ENCODE results near the gene IRX4. TPM values are rescaled to one million over a fixed set of nuclear protein-coding genes. Genes with fewer than 3 reads are reported as not detected.

IRX4 gene
- total RNA-seq, 4 donors from 2014 or later: 0.78 to 1.7 TPM; not detected in 2

DNA sequence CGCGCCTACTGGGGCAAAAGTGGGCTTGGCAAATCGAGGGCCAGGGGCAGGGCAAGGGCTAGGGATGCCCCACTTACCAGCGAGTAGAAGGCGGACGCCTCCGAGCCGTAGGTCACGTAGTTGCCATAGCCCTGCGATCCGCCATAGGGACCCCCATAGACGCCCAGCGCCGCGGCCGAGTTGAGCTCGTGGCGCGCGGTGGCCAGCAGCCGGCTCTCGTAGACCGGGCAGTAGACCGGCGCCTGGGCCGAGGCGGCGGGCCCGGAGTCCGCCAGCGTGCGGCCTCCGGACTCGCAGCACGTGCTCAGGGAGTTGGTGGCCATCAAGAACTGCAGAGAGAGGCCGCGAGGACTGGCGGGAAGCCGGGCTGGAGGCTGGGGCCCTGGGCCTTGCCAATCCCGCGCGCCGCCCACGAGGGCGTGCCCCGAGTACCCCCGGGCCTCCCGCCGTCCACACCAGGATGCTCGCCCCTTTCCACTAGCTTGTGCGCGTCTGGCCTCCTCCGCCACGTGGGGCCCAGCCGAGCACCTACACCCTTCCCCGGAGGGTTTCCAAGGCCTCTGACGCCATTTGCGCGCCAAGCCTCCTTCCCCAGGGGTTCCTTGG, 891 bp downstream of the IRX4 start:
- in situ Hi-C loops (cut with MboI; ENCODE audit: low sequenced_read_pairs in 4 of 4): no loop called here
- Histone ChIP-seq H3K4me1 (peaks cover 0 to 4% of the 10 kb centered on the region in 2 donors), H3K9me3 (no peaks in the 10 kb centered on the region), H3K27ac (no peak overlapping the region), H3K27me3 (peaks cover 77 to 90% (median 86%) of the 10 kb centered on the region in 3 donors), H3K4me3 (peak overlapping the region in 3 of 4 donors; percentile 47 to 58 (median 55)), H3K36me3 (no peaks in the 10 kb centered on the region)
- DNase-seq (no peak), ATAC-seq (no peak)
- TF ChIP-seq, protein P1, sequence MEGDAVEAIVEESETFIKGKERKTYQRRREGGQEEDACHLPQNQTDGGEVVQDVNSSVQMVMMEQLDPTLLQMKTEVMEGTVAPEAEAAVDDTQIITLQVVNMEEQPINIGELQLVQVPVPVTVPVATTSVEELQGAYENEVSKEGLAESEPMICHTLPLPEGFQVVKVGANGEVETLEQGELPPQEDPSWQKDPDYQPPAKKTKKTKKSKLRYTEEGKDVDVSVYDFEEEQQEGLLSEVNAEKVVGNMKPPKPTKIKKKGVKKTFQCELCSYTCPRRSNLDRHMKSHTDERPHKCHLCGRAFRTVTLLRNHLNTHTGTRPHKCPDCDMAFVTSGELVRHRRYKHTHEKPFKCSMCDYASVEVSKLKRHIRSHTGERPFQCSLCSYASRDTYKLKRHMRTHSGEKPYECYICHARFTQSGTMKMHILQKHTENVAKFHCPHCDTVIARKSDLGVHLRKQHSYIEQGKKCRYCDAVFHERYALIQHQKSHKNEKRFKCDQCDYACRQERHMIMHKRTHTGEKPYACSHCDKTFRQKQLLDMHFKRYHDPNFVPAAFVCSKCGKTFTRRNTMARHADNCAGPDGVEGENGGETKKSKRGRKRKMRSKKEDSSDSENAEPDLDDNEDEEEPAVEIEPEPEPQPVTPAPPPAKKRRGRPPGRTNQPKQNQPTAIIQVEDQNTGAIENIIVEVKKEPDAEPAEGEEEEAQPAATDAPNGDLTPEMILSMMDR (IDR thresholded peaks at IDR 0.05 in 4 of 5, conservative IDR thresholded peaks at IDR 0.05 in 1 of 5): no peak
- no peak for TF ChIP-seq POLR2A (IDR thresholded peaks at IDR 0.05)
- intact Hi-C loops (cut with DNase I; ENCODE audit: low total_unique reads): loop anchor here (10.0 kb wide), 1 partner anchor 153 kb away; no protein-coding TSS in a partner anchor

DNA sequence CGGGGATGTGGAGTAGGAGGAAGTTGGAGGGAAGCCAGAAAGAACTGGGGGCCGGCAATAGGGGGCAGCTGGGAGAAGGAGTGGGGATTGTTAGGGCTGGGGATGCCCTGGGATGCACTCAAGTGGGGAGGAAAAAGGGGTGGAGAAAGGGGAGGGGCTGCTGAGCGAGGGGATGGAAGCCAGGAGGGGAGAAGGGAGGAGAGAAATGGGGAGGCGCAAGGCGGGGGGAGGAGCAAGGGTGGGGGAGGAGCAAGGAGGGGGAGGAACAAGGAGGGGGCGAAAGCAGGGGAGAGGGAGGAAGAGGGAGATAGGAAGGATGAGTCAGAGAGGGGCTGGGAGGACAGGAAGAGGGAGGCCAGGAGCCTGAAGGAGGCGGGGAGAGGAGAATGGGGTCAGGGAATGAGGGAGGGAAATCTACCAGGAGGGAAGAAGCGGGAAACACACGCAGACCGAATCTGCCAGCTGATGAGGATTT, 1.6 kb downstream of the IRX4 start:
- ATAC-seq (no peak), DNase-seq (no peak)
- TF ChIP-seq, protein P1 (IDR thresholded peaks at IDR 0.05 in 4 of 5, conservative IDR thresholded peaks at IDR 0.05 in 1 of 5): no peak
- no peak for TF ChIP-seq POLR2A (IDR thresholded peaks at IDR 0.05)
- in situ Hi-C loops (cut with MboI; ENCODE audit: low sequenced_read_pairs in 4 of 4) (no loop called here), intact Hi-C loops (cut with DNase I; ENCODE audit: low total_unique reads) (loop anchor here (10.0 kb wide), 1 partner anchor 154 kb away; no protein-coding TSS in a partner anchor)
- Histone ChIP-seq H3K27ac (no peak overlapping the region), H3K4me3 (no peak overlapping the region), H3K4me1 (peaks cover 0 to 8% of the 10 kb centered on the region in 2 donors), H3K9me3 (no peaks in the 10 kb centered on the region), H3K27me3 (peaks cover 79 to 93% (median 88%) of the 10 kb centered on the region in 3 donors), H3K36me3 (no peaks in the 10 kb centered on the region)

DNA sequence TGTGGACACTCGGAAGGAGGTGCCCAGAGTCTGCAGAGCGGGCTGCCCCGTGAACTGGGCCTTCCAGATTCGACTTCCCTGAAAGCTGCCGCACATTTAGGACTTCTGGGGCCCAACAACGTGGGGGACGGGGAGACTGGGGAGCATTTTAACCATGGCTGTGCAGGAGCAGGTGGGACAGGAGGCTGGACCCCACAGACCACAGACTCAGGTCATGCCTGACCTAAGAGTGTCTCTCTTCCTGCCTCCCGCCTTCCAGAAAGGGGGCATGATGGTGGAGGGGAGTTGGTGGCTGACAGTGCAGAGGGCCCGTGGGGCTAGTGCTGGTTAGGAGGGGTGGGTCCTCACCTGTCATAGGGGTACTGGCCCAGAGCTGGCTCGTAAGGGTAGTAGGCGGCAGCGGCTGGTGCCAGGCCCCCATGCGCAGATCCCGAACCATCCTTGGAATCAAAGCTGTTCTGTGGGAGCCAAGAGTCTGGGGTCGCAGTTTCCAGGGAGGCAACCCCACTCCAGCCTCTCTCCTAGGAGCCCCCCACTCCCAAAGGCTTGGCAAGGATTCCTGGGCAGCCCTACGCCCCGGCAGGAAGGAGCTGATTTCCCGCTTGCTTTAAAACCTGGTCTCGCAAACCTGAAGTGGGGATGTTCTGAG, 2.2 kb downstream of the IRX4 start:
- in situ Hi-C loops (cut with MboI; ENCODE audit: low sequenced_read_pairs in 4 of 4) (no loop called here), intact Hi-C loops (cut with DNase I; ENCODE audit: low total_unique reads) (loop anchor here (10.0 kb wide), 1 partner anchor 154 kb away; no protein-coding TSS in a partner anchor)
- no peak for TF ChIP-seq POLR2A (IDR thresholded peaks at IDR 0.05)
- TF ChIP-seq, protein P1 (IDR thresholded peaks at IDR 0.05 in 4 of 5, conservative IDR thresholded peaks at IDR 0.05 in 1 of 5): no peak
- Histone ChIP-seq H3K9me3 (no peaks in the 10 kb centered on the region), H3K27ac (no peak overlapping the region), H3K4me1 (peaks cover 0 to 14% of the 10 kb centered on the region in 2 donors), H3K36me3 (no peaks in the 10 kb centered on the region), H3K27me3 (peaks cover 78 to 98% (median 88%) of the 10 kb centered on the region in 3 donors), H3K4me3 (no peak overlapping the region)
- ATAC-seq: no peak
- DNase-seq: no peak

DNA sequence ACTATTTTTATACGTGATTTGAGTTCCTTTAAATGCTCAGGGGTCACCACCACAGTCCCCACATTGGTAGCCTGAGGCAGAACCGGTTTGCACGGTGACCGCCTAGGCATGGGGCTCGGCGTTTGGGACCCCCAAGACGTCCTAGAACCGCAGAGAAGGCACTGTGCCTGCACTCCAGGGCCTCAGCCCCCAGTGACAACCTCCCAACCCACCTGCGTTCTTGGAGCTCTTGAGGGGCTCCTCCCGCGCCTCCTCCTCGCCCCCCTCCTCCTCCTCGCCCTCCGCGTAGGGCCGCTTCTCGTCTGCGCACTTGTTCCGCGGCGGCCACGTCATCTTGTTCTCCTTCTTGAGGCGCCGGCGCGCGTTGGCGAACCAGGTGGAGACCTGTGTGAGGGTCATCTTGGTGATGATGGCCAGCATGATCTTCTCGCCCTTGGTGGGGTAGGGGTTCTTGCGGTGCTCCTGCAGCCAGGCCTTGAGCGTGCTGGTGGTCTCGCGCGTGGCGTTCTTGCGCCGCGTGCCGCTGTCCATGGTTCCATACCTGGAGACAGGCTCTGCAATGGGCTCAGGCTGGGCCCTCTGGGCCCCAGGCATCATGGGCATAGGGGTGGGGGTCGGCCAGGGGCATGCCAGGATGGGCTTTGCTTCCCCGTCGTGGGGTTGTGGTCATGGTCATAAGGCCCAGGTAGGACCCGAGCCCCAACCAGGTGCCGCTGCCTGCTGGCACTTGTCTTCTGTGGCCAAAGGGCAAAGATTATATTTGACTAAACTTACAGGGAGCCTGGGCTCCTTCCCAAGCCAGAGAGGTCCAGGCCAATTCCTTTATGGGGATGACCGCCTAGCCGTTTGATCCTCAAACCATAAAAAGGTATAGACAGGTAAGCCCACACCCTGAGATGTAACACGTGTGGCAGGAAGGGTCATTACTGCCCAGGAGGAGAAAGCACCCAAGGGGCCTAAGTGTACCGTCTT, 3.1 kb downstream of the IRX4 start:
- intact Hi-C loops (cut with DNase I; ENCODE audit: low total_unique reads) (loop anchor here (10.0 kb wide), 1 partner anchor 155 kb away; no protein-coding TSS in a partner anchor), in situ Hi-C loops (cut with MboI; ENCODE audit: low sequenced_read_pairs in 4 of 4) (no loop called here)
- no peak overlapping the region for H3K4me3 ChIP-seq
- ATAC-seq: no peak
- no peaks in the 10 kb centered on the region for H3K9me3 ChIP-seq
- DNase-seq: no peak
- peaks cover 3 to 16% of the 10 kb centered on the region in 2 donors for H3K4me1 ChIP-seq
- peaks cover 80 to 98% (median 88%) of the 10 kb centered on the region in 3 donors for H3K27me3 ChIP-seq
- H3K36me3 ChIP-seq: no peaks in the 10 kb centered on the region
- H3K27ac ChIP-seq: no peak overlapping the region
- TF ChIP-seq POLR2A (IDR thresholded peaks at IDR 0.05): no peak
- TF ChIP-seq, protein P1 (IDR thresholded peaks at IDR 0.05 in 4 of 5, conservative IDR thresholded peaks at IDR 0.05 in 1 of 5): no peak

Measured in gastrocnemius medialis (tissue), 4 donors.